Naive thymus-derived CD8-positive, alpha-beta T cell (primary cell): ENCODE measurements around the gene PRDM2. TPM values are rescaled to one million over a fixed set of nuclear protein-coding genes. Genes with fewer than 3 reads are reported as not detected.
A peak's percentile ranks its signal among the peaks of the same experiment; 100 is the strongest.

Experiments used
- ATAC-seq, 2 donors: fragments of 150-1000 bp; cut with Tn5 transposase in 1 of 2; sonication (Bioruptor Pico), chemical (Tn5 transposase) in 1 of 2; 1 replicate in 1 of 2; 2 replicates in 1 of 2; pipeline ENCODE4 v1.10.0; 2021; ENCODE audit warnings: mild to moderate bottlenecking in 2 of 2, moderate library complexity in 2 of 2
- POLR2A ChIA-PET: fragments of 350-600 bp; sonication (Branson Sonifier 250); formaldehyde crosslinking; loops from one replicate; lab custom pipeline; 2021; ENCODE audit warnings: antibody characterized with exemption; lab: Charles Lee
- DNase-seq, 10 donors: peaks; one replicate each; pipeline versions ENCODE4 v3.0.0 to v3.0.0-alpha.2; 2020 to 2022
- H3K27ac Mint-ChIP-seq, 10 donors: one replicate each; pipeline ENCODE4 v1.8.0; 2020 to 2022; ENCODE audit warnings: mild to moderate bottlenecking in 10 of 10, mixed read lengths in 10 of 10, moderate library complexity in 4 of 10, inconsistent platforms in 1 of 10
- H3K27me3 Mint-ChIP-seq, 5 donors: one replicate each; pipeline ENCODE4 v1.8.0; 2021 to 2022; ENCODE audit warnings: mixed read lengths in 5 of 5
- H3K36me3 Mint-ChIP-seq, 3 donors: one replicate each; pipeline ENCODE4 v1.8.0; 2020 to 2022; ENCODE audit warnings: mixed read lengths in 3 of 3, mild to moderate bottlenecking in 2 of 3, inconsistent platforms in 1 of 3
- H3K4me1 Mint-ChIP-seq, 4 donors: one replicate each; pipeline ENCODE4 v1.8.0; 2021 to 2022; ENCODE audit warnings: mixed read lengths in 4 of 4
- H3K4me3 Mint-ChIP-seq, 10 donors: one replicate each; pipeline ENCODE4 v1.8.0; 2020 to 2022; ENCODE audit warnings: mild to moderate bottlenecking in 10 of 10, mixed read lengths in 10 of 10, moderate library complexity in 6 of 10, inconsistent platforms in 1 of 10
- H3K9me3 Mint-ChIP-seq, 9 donors: one replicate each; pipeline ENCODE4 v1.8.0; 2020 to 2022; ENCODE audit warnings: mixed read lengths in 9 of 9, mild to moderate bottlenecking in 3 of 9, inconsistent platforms in 1 of 9, moderate library complexity in 1 of 9
- polyA plus RNA-seq, 3 donors: library from polyadenylated mRNA; unstranded; fragments of 300-500 nt; fragmentation: Illumina TruSeq; gene quantifications; one replicate each; pipeline ENCODE4 v1.2.3, GENCODE V29; 2021
- total RNA-seq, 8 experiments: library from RNA in 2 of 8; stranded (reverse) in 2 of 8; gene quantifications; one replicate each; pipeline ENCODE4 v1.2.3 and lab custom pipeline; 2021 to 2026

Gene PRDM2
- total and polyA plus RNA-seq, 5 experiments from 2014 or later: 16.8 to 146 (median 23.0) TPM

GRCh38 chr1:13782634-13783360, 82.8 kb downstream of the PRDM2 start:
- Mint-ChIP-seq H3K27me3 (no peaks in the 10 kb centered on the region), H3K27ac (peak overlapping the region in 8 of 10 donors; percentile 19 to 82 (median 55)), H3K36me3 (peaks cover 6 to 28% (median 21%) of the 10 kb centered on the region in 3 donors), H3K4me3 (peak overlapping the region in 2 of 10 donors; percentile 42 to 49), H3K4me1 (peaks cover 30 to 60% (median 48%) of the 10 kb centered on the region in 4 donors), H3K9me3 (no peaks in the 10 kb centered on the region)
- POLR2A ChIA-PET: no interaction called here
- ATAC-seq: no peak
- DNase-seq: no peak

GRCh38 chr1:13783551-13783950, 83.6 kb downstream of the PRDM2 start:
- H3K36me3 Mint-ChIP-seq: peaks cover 2 to 28% (median 24%) of the 10 kb centered on the region in 3 donors
- DNase-seq (no peak), ATAC-seq (no peak)
- H3K27me3 Mint-ChIP-seq: no peaks in the 10 kb centered on the region
- no peaks in the 10 kb centered on the region for H3K9me3 Mint-ChIP-seq
- no peak overlapping the region for H3K4me3 Mint-ChIP-seq
- peaks cover 31 to 67% (median 52%) of the 10 kb centered on the region in 4 donors for H3K4me1 Mint-ChIP-seq
- H3K27ac Mint-ChIP-seq: peak overlapping the region in 8 of 10 donors; percentile 19 to 83 (median 56)
- POLR2A ChIA-PET: no interaction called here

DNA sequence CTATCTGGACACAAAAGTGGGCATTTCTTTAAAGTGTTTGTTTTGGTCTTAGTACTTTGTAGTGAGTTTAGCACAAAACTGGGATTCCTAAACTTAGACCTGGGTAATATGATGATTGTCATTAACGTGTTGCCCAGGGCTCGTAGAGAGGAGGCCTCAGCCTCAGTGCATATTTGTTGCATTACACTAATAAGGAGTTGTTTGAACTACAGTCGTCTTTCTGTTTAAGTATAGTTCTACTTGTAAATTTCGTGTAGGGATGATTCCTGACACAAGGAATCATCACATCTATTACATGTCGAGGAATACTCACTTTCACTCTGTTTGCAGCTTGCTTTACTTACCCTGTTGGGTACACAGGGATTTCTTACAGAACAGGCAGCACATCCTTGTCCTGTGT, 85.0 kb downstream of the PRDM2 start:
- peak overlapping the region in 2 of 10 donors; percentile 18 to 31 for H3K27ac Mint-ChIP-seq
- H3K9me3 Mint-ChIP-seq: no peaks in the 10 kb centered on the region
- POLR2A ChIA-PET: no interaction called here
- H3K4me3 Mint-ChIP-seq: no peak overlapping the region
- no peaks in the 10 kb centered on the region for H3K27me3 Mint-ChIP-seq
- peaks cover 0 to 42% (median 23%) of the 10 kb centered on the region in 3 donors for H3K36me3 Mint-ChIP-seq
- peaks cover 32 to 81% (median 64%) of the 10 kb centered on the region in 4 donors for H3K4me1 Mint-ChIP-seq
- no peak for DNase-seq
- no peak for ATAC-seq

- POLR2A ChIA-PET: no interaction called here
- H3K9me3 Mint-ChIP-seq: no peaks in the 10 kb centered on the region
- H3K4me1 Mint-ChIP-seq: peaks cover 34 to 82% (median 72%) of the 10 kb centered on the region in 4 donors
- H3K27me3 Mint-ChIP-seq: no peaks in the 10 kb centered on the region
- H3K27ac Mint-ChIP-seq: peak overlapping the region in 1 of 10 donors; percentile 58
- H3K36me3 Mint-ChIP-seq: peaks cover 0 to 49% (median 21%) of the 10 kb centered on the region in 3 donors
- ATAC-seq (no peak), DNase-seq (no peak)
- H3K4me3 Mint-ChIP-seq: no peak overlapping the region
Observed at GRCh38 chr1:13786541-13786940, 86.6 kb downstream of the PRDM2 start.

DNA sequence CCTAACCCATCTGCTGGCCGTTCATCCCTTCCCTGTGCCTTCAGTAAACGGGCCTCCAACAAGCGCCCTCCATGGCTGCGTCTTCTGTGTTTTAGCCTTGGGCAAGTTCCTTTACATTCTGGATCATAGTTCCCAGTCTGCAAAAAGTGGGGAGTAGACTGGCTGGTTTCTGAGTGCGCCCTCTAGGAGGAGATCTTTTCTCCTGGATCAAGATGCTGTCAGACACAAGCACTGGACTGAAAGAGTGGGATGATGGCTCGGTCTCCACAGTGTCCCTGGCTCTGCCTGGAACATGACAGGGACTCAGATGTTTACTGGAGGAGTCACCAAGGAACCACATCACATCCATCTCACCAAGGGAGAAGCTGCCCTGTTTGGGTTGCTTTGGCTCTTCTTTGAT, 88.8 kb downstream of the PRDM2 start:
- Mint-ChIP-seq H3K27ac (peak overlapping the region in 4 of 10 donors; percentile 4 to 82 (median 50)), H3K27me3 (no peaks in the 10 kb centered on the region), H3K36me3 (peaks cover 0 to 65% (median 12%) of the 10 kb centered on the region in 3 donors), H3K9me3 (no peaks in the 10 kb centered on the region), H3K4me1 (peaks cover 36 to 64% (median 55%) of the 10 kb centered on the region in 4 donors), H3K4me3 (no peak overlapping the region)
- DNase-seq: no peak
- ATAC-seq: no peak
- POLR2A ChIA-PET: interaction anchor here (0.7 kb wide), 1 partner anchor 96 kb away, joined by 3 read pairs; no protein-coding TSS in a partner anchor

GRCh38 chr1:13790290-13791030, 90.5 kb downstream of the PRDM2 start:
- H3K36me3 Mint-ChIP-seq: peaks cover 0 to 80% (median 12%) of the 10 kb centered on the region in 3 donors
- peak overlapping the region in 3 of 10 donors; percentile 26 to 71 (median 69) for H3K4me3 Mint-ChIP-seq
- no peaks in the 10 kb centered on the region for H3K9me3 Mint-ChIP-seq
- H3K27me3 Mint-ChIP-seq: no peaks in the 10 kb centered on the region
- peak overlapping the region; percentile 15 to 93 (median 62) for H3K27ac Mint-ChIP-seq
- peaks cover 28 to 61% (median 53%) of the 10 kb centered on the region in 4 donors for H3K4me1 Mint-ChIP-seq
- POLR2A ChIA-PET: no interaction called here
- ATAC-seq (peak; percentile 36 to 78), DNase-seq (no peak)

GRCh38 chr1:13792419-13792818, 92.4 kb downstream of the PRDM2 start:
- H3K27me3 Mint-ChIP-seq: no peaks in the 10 kb centered on the region
- ATAC-seq (no peak), DNase-seq (no peak)
- H3K27ac Mint-ChIP-seq: peak overlapping the region in 5 of 10 donors; percentile 16 to 63 (median 41)
- H3K4me1 Mint-ChIP-seq: peaks cover 31 to 65% (median 63%) of the 10 kb centered on the region in 4 donors
- H3K36me3 Mint-ChIP-seq: peaks cover 0 to 71% (median 6%) of the 10 kb centered on the region in 3 donors
- POLR2A ChIA-PET: no interaction called here
- no peaks in the 10 kb centered on the region for H3K9me3 Mint-ChIP-seq
- no peak overlapping the region for H3K4me3 Mint-ChIP-seq

- no peaks in the 10 kb centered on the region for H3K27me3 Mint-ChIP-seq
- H3K27ac Mint-ChIP-seq: peak overlapping the region in 5 of 10 donors; percentile 24 to 82 (median 57)
- H3K4me1 Mint-ChIP-seq: peaks cover 33 to 72% (median 64%) of the 10 kb centered on the region in 4 donors
- POLR2A ChIA-PET: no interaction called here
- ATAC-seq (no peak), DNase-seq (no peak)
- no peaks in the 10 kb centered on the region for H3K9me3 Mint-ChIP-seq
- H3K4me3 Mint-ChIP-seq: no peak overlapping the region
- peaks cover 0 to 67% (median 6%) of the 10 kb centered on the region in 3 donors for H3K36me3 Mint-ChIP-seq
Observed at GRCh38 chr1:13793088-13793730, 93.2 kb downstream of the PRDM2 start.

DNA sequence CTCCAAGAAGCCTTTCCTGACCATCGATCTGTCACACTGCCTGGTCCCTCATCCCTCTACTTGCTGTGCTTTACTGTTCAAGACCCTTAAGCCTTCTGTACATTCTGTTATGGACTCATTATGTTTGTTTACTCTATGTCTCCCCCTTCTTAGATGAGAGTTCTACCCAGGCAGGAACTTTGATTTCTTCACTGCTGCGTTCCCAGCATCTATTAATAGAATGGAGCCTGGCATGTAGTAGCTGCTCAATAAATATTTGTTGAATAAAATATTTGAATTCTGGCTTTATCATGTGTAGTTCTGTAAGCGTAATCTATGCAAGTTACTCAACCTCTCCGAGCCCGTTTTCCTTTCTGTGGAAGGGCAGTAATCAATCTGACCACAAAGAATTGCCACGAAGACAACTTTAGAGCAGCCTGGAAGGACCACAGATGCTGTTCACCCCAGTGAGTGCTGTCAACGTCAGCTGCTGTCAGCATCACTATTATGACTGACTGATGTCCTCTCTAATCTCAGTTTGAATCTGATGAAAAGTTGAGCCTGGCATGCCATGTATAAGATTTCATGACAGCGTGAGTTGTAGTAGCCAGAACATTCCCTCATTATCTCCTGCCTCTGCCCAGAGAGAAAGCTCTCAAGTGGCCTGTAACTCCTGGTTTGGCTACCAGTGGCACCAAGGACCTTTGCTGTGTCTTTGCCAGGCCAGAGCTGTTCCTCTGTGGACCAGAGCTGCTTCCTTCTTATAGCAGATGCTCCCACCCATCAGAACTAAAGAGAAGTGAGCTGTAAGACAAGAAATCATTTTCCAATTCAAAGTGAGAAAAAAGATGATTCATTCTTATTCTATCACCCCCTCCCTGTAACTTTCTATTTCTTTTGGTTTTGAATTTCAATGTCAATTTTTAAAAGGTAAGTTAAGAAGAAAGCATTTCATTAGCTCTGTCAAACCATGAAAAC, 94.5 kb downstream of the PRDM2 start:
- Mint-ChIP-seq H3K4me1 (peaks cover 32 to 70% (median 58%) of the 10 kb centered on the region in 4 donors), H3K27ac (peak overlapping the region in 7 of 10 donors; percentile 2 to 86 (median 47)), H3K36me3 (peaks cover 0 to 61% (median 3%) of the 10 kb centered on the region in 3 donors), H3K9me3 (no peaks in the 10 kb centered on the region), H3K4me3 (no peak overlapping the region), H3K27me3 (no peaks in the 10 kb centered on the region)
- no peak for ATAC-seq
- POLR2A ChIA-PET: interaction anchor here (0.7 to 1.3 kb wide), 3 partner anchors 45 to 95 kb away, joined by 3 read pairs; partner anchors contain the start of gene PRDM2
- no peak for DNase-seq

GRCh38 chr1:13797397-13797796, 97.4 kb downstream of the PRDM2 start:
- Mint-ChIP-seq H3K27me3 (no peaks in the 10 kb centered on the region), H3K4me1 (peaks cover 32 to 64% (median 54%) of the 10 kb centered on the region in 4 donors), H3K9me3 (no peaks in the 10 kb centered on the region), H3K4me3 (peak overlapping the region in 1 of 10 donors; percentile 7), H3K36me3 (peaks cover 0 to 47% (median 0%) of the 10 kb centered on the region in 3 donors), H3K27ac (peak overlapping the region in 6 of 10 donors; percentile 38 to 83 (median 66))
- ATAC-seq (peak; percentile 22 to 58), DNase-seq (peak in 1 of 10 donors; percentile 17)
- POLR2A ChIA-PET: interaction anchor here (0.6 kb wide), 1 partner anchor 73 kb away, joined by 3 read pairs; no protein-coding TSS in a partner anchor

- DNase-seq: no peak
- Mint-ChIP-seq H3K9me3 (no peaks in the 10 kb centered on the region), H3K27me3 (no peaks in the 10 kb centered on the region), H3K27ac (peak overlapping the region in 5 of 10 donors; percentile 18 to 81 (median 71)), H3K4me3 (no peak overlapping the region), H3K36me3 (peaks cover 0 to 42% (median 0%) of the 10 kb centered on the region in 3 donors), H3K4me1 (peaks cover 32 to 70% (median 57%) of the 10 kb centered on the region in 4 donors)
- POLR2A ChIA-PET: interaction anchor here (0.6 kb wide), 1 partner anchor 74 kb away, joined by 3 read pairs; no protein-coding TSS in a partner anchor
- no peak for ATAC-seq
Observed at GRCh38 chr1:13798120-13798519, 98.1 kb downstream of the PRDM2 start.
